ENCODE data around the gene ZNF804B.

Gene ZNF804B

GRCh38 chr7:89357121-89357520, 597.6 kb downstream of the ZNF804B start:
- in situ Hi-C loops (cut with MboI; ENCODE audit: low pct_unique_long_range_greater_than_20kb, low sequenced_read_pairs, unreplicated experiment): no loop called here
- TF ChIP-seq CTCF (IDR thresholded peaks at IDR 0.05; ENCODE audit: extremely low read depth, insufficient read depth, missing control alignments): no peak
- no peak for DNase-seq (ENCODE audit: low spot score)

GRCh38 chr7:89377219-89377618, 617.7 kb downstream of the ZNF804B start:
- in situ Hi-C loops (cut with MboI; ENCODE audit: low pct_unique_long_range_greater_than_20kb, low sequenced_read_pairs, unreplicated experiment): no loop called here
- no peak for DNase-seq (ENCODE audit: low spot score)
- no peak for TF ChIP-seq CTCF (IDR thresholded peaks at IDR 0.05; ENCODE audit: extremely low read depth, insufficient read depth, missing control alignments)

DNA sequence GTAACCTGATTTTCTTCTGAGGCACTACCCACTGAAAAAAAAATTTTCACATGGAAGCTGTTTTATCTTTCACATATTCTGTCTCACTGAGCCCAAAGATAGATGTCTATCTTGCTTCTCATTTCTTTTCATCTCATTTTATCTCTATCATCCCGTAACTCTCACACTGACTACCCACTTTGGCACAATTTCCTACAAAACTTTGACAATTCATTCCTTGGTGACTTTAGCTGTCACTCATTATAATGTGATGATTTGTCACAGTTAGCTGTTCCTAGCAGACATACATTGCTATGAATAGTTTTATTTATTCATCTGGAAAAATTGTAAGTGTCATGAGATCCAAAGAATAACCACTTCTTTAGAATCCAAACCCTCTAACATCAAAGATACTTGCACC, 625.9 kb downstream of the ZNF804B start:
- in situ Hi-C loops (cut with MboI; ENCODE audit: low pct_unique_long_range_greater_than_20kb, low sequenced_read_pairs, unreplicated experiment): no loop called here
- TF ChIP-seq CTCF (IDR thresholded peaks at IDR 0.05; ENCODE audit: extremely low read depth, insufficient read depth, missing control alignments): no peak
- DNase-seq (ENCODE audit: low spot score): no peak

All from GM13977 (cell line).